Stimulated activated CD4-positive, alpha-beta T cell treated with anti-CD3 and anti-CD28 coated beads, Interleukin-4, amount 100 ng/mL, for 24 hours (primary cell): ENCODE results near the gene MAML3.

Experiments
- DNase-seq: peaks from one replicate; pipeline ENCODE4 v3.0.0-alpha.2; 2020

MAML3 gene

DNA sequence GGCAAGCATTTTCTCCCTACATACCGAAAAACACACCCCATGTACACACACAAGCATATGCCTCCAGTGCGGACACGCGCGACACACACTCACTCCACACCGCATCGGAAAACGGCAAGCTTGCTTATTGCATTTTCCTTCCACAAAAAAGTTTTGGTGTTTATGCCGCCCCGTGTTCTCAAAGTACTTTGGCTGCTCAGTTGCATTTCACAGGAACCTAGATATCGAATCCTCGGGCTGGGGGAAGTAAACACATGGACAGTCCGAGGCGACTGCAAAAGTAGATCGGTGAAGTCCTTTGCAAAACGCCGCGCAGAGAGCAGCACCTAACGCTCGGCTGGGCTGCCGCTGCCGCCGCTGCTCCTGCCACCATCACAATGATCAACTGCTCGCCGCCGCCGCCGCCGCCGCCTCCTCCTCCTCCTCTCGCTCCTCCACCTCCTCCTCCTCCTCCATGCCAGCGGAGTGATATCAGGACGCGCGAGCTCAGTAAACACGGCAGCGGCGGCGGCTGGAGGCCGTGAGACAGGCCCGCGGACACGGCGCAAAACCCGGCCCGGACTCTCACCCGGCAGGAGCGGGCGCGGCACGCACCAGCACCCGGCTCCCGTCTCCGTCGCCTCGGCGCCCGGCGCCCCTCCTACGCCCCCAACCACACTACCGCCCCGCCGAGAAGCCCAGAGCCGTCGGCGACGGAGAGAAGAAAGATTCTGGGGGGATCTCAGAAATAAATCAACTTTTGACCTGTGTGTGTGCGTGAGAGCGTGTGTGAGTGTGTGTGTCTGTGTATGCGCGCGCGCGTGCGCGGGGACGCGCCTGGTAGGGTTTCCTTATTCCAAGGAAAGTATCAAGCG is at the start of gene MAML3:
TSS of gene MAML3 (minus strand) at position 467 of the 854 bp plus-strand sequence. CDS start 857 bp downstream, outside the sequence.
- peak; percentile 80 for DNase-seq

- no peak for DNase-seq
Measured at GRCh38 chr4:140198942-140199341, 45.0 kb upstream of the MAML3 start.

DNA sequence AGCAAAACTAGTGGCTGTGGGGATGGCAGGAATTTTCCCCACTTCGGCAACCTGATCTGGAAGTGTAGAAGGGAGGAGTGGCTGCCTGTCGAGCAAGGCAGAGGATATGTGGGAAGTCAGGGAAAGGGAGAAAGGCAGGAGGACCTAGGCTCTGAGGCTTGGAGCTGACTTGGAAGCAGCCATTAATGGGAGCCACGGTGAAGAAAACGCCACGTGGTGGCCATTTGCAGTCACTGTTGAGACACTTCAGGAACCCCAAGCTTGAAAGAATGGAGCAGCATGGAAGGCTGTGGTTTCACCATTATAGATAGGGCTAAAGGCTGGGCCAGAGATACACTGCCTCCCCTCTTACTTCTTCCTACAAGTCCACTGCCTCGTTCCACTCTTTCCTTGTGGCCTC is 41.8 kb upstream of the MAML3 start:
- no peak for DNase-seq

- DNase-seq, result no peak
Measured at GRCh38 chr4:140189805-140190204, 35.8 kb upstream of the MAML3 start.

DNA sequence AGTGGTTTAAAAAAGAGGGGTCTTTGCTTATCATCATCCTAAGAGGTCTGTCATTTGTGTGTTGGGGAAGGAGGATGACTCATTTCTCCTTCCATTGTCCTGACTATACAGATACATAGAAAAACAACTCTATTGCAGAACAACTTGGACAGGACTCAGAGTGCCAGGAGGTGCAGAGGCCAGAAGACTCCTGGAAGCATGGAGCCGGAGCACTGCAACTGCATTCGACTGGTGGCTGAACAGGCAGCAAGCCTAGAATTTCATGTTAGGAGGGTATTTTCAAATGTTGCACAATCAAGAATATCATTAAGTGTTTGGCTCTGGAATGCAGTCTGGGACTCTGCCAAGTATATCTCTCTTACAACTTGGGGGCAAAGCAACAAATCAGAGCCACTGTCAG is 35.0 kb upstream of the MAML3 start:
- DNase-seq, result no peak

- no peak for DNase-seq
Measured at GRCh38 chr4:140187316-140187695, 33.3 kb upstream of the MAML3 start.

DNA sequence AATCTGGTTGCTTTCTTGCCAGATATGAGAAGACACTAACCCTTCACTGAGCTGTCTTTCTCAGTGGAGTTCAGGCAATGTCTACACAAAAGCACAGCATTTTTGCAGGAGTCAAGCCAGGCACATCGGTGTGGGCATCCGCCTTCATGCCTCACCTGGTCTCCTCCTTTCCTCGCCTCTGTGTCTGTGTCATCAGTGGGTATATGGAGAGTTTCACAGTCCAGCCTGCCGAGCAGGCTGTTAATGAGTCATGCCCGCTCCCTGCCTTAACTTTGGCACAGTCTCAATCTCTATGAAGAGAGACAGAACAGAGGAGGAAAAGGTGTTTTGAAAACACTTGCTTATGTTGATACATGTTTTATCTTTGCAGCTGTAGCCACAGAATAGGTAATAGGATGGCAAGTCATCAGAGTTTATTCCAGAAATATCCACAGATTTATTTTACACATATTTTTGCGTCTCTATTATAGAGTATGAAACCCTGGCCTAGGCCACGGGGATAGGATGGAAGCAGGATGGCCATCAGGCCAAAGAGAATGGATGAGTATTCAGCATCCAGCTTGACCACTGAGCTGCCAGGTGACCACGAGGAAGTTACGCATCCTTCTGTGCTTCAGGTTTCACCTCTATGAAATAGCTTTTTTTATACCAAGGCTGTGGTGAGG is 32.8 kb upstream of the MAML3 start:
- no peak for DNase-seq

- no peak for DNase-seq
Measured at GRCh38 chr4:140186082-140186438, 32.1 kb upstream of the MAML3 start.

DNA sequence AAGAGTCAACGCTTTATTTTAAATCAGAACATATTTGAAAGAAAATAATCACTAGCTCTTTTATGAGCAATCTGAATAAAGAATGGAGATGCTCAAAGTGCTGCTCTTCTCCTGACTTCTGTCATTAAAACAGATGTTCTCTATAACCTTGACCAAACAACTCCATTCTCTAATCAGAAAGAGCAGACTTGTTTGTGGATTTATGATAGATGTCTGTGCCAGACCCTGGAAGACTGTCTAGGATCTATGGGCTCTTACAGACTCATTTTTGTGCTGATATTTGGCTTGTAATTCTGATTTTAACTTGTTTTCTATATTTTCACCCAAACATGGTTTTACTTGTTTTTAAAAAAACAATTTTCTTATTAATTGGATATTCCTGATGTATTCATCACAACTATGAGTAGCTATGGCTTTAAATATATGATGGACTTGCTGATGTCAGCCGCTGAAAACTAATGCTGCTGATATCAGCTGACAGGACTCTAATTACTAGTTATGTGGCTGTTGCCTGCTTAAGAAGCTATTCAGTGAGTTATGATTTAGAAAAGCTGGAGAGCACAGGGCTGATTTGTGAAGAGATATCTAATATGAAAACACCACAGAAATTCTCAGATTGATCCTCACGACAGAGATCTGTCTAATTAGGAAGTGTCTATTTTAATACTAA is 31.6 kb upstream of the MAML3 start:
- no peak for DNase-seq

GRCh38 chr4:140183270-140183669 is 29.3 kb upstream of the MAML3 start:
- no peak for DNase-seq

- DNase-seq, result no peak
Measured at GRCh38 chr4:140180577-140180976, 26.6 kb upstream of the MAML3 start.

- no peak for DNase-seq
Measured at GRCh38 chr4:140176735-140177134, 22.8 kb upstream of the MAML3 start.

DNA sequence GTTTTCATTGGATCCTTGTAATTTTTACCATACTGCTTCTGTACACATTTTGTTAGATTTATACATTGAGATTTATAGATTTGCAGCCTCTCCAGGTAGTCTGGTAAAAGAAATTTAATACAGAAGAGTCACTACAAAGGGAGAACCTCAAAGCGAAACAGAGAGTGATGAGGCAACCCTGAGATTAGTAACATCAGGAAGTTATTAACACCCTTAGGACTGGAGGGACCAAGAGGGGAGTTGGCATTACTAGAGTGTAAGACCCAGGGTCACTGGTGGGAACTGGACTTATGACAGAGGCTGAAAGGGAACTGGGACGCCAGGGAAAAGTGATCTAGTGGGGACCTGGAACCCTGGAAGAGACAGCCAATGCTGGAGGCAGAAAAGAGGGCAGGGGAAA is 20.6 kb upstream of the MAML3 start:
- no peak for DNase-seq

DNA sequence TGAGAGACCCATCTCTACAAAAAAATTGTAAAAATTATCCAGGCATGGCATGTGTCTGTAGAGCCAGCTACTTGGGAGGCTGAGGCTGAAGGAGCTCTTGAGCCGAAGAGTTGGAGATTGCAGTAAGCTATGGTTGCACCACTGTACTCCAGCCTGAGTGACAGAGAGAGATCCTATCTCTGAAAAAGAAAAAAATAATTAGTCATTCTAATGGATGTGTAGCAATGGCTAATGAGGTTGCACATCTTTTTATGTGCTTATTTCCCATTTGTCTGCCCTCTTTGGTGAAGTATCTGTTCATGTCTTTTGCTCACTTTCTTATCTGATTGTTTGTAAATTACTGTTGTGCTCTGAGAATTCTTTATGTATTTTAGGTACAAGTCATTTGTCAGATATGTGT is 19.0 kb upstream of the MAML3 start:
- no peak for DNase-seq

DNA sequence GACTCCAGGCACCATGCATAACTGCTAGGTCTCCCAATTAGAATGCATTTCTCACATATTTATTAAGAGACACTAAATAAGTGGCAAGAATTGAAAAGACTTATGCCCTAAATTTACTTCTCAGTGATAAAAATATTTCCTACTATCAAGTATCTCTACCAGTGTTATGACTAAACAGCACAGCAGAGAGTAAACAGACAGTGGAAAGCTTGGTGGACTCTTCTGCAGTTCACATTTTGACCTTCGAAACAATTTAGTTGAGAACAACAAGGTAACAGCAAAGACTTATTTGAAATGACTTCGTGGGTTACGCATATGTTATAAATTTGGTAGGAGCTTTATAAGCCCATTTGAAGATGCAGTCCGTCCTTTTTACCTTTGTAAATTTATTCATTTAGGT is 16.3 kb upstream of the MAML3 start:
- DNase-seq, result no peak

- no peak for DNase-seq
Measured at GRCh38 chr4:140168936-140169335, 15.0 kb upstream of the MAML3 start.

DNA sequence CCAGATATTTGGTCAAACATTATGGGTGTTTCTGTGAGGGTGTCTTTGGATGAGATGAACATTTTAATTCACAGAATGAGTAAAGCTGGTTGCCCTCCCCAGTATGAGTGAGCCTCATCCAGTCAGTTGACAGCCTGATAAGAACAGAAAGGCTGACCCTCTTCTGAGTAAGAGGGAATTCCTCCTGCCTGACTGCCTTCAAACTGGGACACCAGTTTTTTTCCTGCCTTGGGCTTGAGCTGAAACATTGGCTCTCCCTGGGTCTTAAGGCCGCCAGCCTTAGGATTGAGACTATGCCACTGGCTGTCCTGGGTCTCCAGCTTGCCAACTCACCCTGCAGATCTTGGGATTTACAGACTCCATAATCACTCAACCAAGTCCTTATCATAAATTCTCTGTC is 14.5 kb upstream of the MAML3 start:
- DNase-seq, result no peak

- DNase-seq, result no peak
Measured at GRCh38 chr4:140163029-140163810, 9.2 kb upstream of the MAML3 start.

- no peak for DNase-seq
Measured at GRCh38 chr4:140162596-140162995, 8.6 kb upstream of the MAML3 start.

DNA sequence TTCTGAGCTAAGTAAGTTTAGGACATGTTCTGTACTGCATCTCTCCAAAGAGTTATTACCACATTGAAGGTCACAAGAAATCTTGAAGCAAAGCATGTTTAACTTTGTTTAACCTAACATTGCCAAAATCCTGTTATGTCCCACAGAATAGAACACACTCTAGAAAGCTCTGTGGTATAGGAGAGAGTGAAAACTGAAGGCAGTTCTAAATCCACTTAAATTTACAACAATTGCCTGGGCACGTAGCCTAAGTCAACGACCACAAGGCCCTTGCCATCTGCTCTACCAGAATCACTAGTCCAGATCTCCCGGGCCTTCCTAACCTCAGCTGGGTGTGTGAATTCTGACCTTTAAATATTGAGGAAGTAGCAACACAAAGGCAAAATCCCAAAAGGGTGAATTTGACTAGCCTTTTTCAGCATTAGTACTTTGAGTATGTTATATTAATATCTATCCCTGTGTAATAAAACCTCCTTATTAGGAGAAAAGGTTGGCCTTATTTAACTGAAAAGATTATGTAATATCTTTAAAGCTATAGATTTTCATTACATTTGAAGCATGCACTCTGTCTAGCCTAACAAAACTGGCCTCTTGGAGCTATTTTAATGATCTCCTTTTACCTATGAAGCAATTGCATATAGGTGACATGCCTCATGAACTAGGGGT is 4.5 kb upstream of the MAML3 start:
- DNase-seq, result no peak

GRCh38 chr4:140157341-140157740 is 3.4 kb upstream of the MAML3 start:
- no peak for DNase-seq

GRCh38 chr4:140156529-140157171 is 2.7 kb upstream of the MAML3 start:
- peak; percentile 60 for DNase-seq
